Left cardiac atrium (tissue), 4 donors: Measurements from ENCODE around the gene SMAD9. TPM values are rescaled to one million over a fixed set of nuclear protein-coding genes. Genes with fewer than 3 reads are reported as not detected.
"Not testable (repeated sequence)": the region's sequence is repeated elsewhere in the genome, so short reads cannot be mapped to it uniquely, and the experiment has no call there.

Experiments used
- ATAC-seq, 2 donors: fragments of 200-7000 bp; cut with Tn5 transposase; one replicate each; pipeline ENCODE4 v1.9.1; 2020; ENCODE audit warnings: mild to moderate bottlenecking in 2 of 2, moderate library complexity in 2 of 2
- DNase-seq: peaks from one replicate; pipeline ENCODE4 v3.0.0-alpha.2; 2020
- intact Hi-C, 2 donors: fragments of 100-400 bp; cut with DNase I; formaldehyde crosslinking; loops; one replicate each; pipeline versions ENCODE4 v1.14.1 to v1.15.1; 2022 to 2023
- total RNA-seq, 2 donors: library from RNA; stranded (reverse); fragmentation: NEBNext Ultra II Directional; extraction: Animal tissue kit (Norgen Biotek cat#: 25700); gene quantifications; one replicate each; pipeline ENCODE4 v1.2.1, GENCODE V29; 2021
- donor health status: DM: no; HTN: yes; CAD: no.
- donor health status: DM: no; HTN: yes; CAD: no; lungs with severe emphysema.
- donor health status: DM: yes; HTN: yes; CAD: no.
- donor health status: Dilated cardiomyopathy.

Gene SMAD9
- total RNA-seq, 2 donors from 2014 or later, result 3.8 to 7.8 TPM

GRCh38 chr13:36913463-36913862, 6.6 kb downstream of the SMAD9 start:
- no peak for DNase-seq
- intact Hi-C loops, result no loop called here
- ATAC-seq, result no peak

- ATAC-seq (no peak), DNase-seq (no peak)
- intact Hi-C loops, result no loop called here
Observed at GRCh38 chr13:36912973-36913372, 7.1 kb downstream of the SMAD9 start.

- intact Hi-C loops, result no loop called here
- ATAC-seq, result no peak
- no peak for DNase-seq
Observed at GRCh38 chr13:36912369-36912768, 7.7 kb downstream of the SMAD9 start.

GRCh38 chr13:36910545-36910944, 9.5 kb downstream of the SMAD9 start:
- DNase-seq, result no peak
- intact Hi-C loops, result no loop called here
- no peak for ATAC-seq

GRCh38 chr13:36907821-36908220, 12.2 kb downstream of the SMAD9 start:
- ATAC-seq (no peak), DNase-seq (no peak)
- intact Hi-C loops, result no loop called here

- ATAC-seq (no peak), DNase-seq (no peak)
- intact Hi-C loops, result no loop called here
Observed at GRCh38 chr13:36907266-36907665, 12.8 kb downstream of the SMAD9 start.

- intact Hi-C loops, result no loop called here
- DNase-seq (no peak), ATAC-seq (no peak)
Observed at GRCh38 chr13:36905944-36906343, 14.1 kb downstream of the SMAD9 start.

GRCh38 chr13:36903925-36904595, 16.0 kb downstream of the SMAD9 start:
- intact Hi-C loops, result no loop called here
- no peak for ATAC-seq
- no peak for DNase-seq

GRCh38 chr13:36897054-36897616, 22.9 kb downstream of the SMAD9 start:
- intact Hi-C loops, result no loop called here
- ATAC-seq (no peak), DNase-seq (no peak)

- intact Hi-C loops, result no loop called here
- no peak for DNase-seq
- no peak for ATAC-seq
Observed at GRCh38 chr13:36891752-36892151, 28.3 kb downstream of the SMAD9 start.

GRCh38 chr13:36888645-36889044, 31.4 kb downstream of the SMAD9 start:
- intact Hi-C loops, result no loop called here
- DNase-seq, result no peak
- no peak for ATAC-seq

- ATAC-seq (no peak), DNase-seq (no peak)
Observed at GRCh38 chr13:36887758-36888521, 32.1 kb downstream of the SMAD9 start.

GRCh38 chr13:36885901-36886300, 34.1 kb downstream of the SMAD9 start:
- ATAC-seq, result no peak
- no peak for DNase-seq
- intact Hi-C loops, result no loop called here

More at GRCh38 chr13:36887758-36888521, 32.1 kb downstream of the SMAD9 start:
- intact Hi-C loops, result no loop called here

GRCh38 chr13:36884235-36884634, 35.8 kb downstream of the SMAD9 start:
- intact Hi-C loops, result no loop called here
- DNase-seq (no peak), ATAC-seq (no peak)

- no peak for DNase-seq
- intact Hi-C loops, result no loop called here
- no peak for ATAC-seq
Observed at GRCh38 chr13:36883824-36884223, 36.2 kb downstream of the SMAD9 start.

GRCh38 chr13:36883392-36883791, 36.6 kb downstream of the SMAD9 start:
- ATAC-seq, DNase-seq, intact Hi-C loops: not testable (repeated sequence)

- intact Hi-C loops, result no loop called here
- no peak for ATAC-seq
- DNase-seq, result no peak
Observed at GRCh38 chr13:36882829-36883390, 37.1 kb downstream of the SMAD9 start.

- DNase-seq, result no peak
Observed at GRCh38 chr13:36880961-36881360, 39.1 kb downstream of the SMAD9 start.

GRCh38 chr13:36879218-36879938, 40.7 kb downstream of the SMAD9 start:
- intact Hi-C loops, result no loop called here
- DNase-seq, result no peak

More at GRCh38 chr13:36880961-36881360, 39.1 kb downstream of the SMAD9 start:
- no peak for ATAC-seq
- intact Hi-C loops, result no loop called here

GRCh38 chr13:36875961-36876360, 44.1 kb downstream of the SMAD9 start:
- intact Hi-C loops, result no loop called here
- ATAC-seq, result no peak
- no peak for DNase-seq

More at GRCh38 chr13:36879218-36879938, 40.7 kb downstream of the SMAD9 start:
- ATAC-seq, result no peak
